ENCODE measurements around the gene MPZL3.
A peak's percentile ranks its signal among the peaks of the same experiment; 100 is the strongest.
"Not testable (repeated sequence)": the region's sequence is repeated elsewhere in the genome, so short reads cannot be mapped to it uniquely, and the experiment has no call there.

The MPZL3 gene

GRCh38 chr11:118212781-118213191 lies 39.4 kb downstream of the MPZL3 start:
- DNase-seq (ENCODE audit: low spot score), result no peak

GRCh38 chr11:118212131-118212725 lies 39.9 kb downstream of the MPZL3 start:
- DNase-seq (ENCODE audit: low spot score), result no peak

- no peak for DNase-seq (ENCODE audit: low spot score)
Measured at GRCh38 chr11:118211006-118211405, 41.2 kb downstream of the MPZL3 start.

GRCh38 chr11:118210323-118210722 lies 41.8 kb downstream of the MPZL3 start:
- DNase-seq (ENCODE audit: low spot score), result no peak

- no peak for DNase-seq (ENCODE audit: low spot score)
Measured at GRCh38 chr11:118209033-118209432, 43.1 kb downstream of the MPZL3 start.

GRCh38 chr11:118207079-118207478 lies 45.1 kb downstream of the MPZL3 start:
- DNase-seq (ENCODE audit: low spot score), result no peak

- DNase-seq (ENCODE audit: low spot score), result no peak
Measured at GRCh38 chr11:118206391-118207031, 45.7 kb downstream of the MPZL3 start.

- DNase-seq (ENCODE audit: low spot score), result no peak
Measured at GRCh38 chr11:118205606-118206378, 46.4 kb downstream of the MPZL3 start.

- DNase-seq (ENCODE audit: low spot score), result peak; percentile 74
Measured at GRCh38 chr11:118202599-118203422, 49.4 kb downstream of the MPZL3 start.

GRCh38 chr11:118201966-118202365 lies 50.2 kb downstream of the MPZL3 start:
- DNase-seq (ENCODE audit: low spot score), result no peak

GRCh38 chr11:118200901-118201680 lies 51.1 kb downstream of the MPZL3 start:
- peak; percentile 78 for DNase-seq (ENCODE audit: low spot score)

- no peak for DNase-seq (ENCODE audit: low spot score)
Measured at GRCh38 chr11:118200497-118200896, 51.7 kb downstream of the MPZL3 start.

GRCh38 chr11:118199135-118199534 lies 53.0 kb downstream of the MPZL3 start:
- DNase-seq (ENCODE audit: low spot score), result no peak

- peak; percentile 84 for DNase-seq (ENCODE audit: low spot score)
Measured at GRCh38 chr11:118198370-118198769, 53.8 kb downstream of the MPZL3 start.

- DNase-seq (ENCODE audit: low spot score), result no peak
Measured at GRCh38 chr11:118194835-118195627, 57.1 kb downstream of the MPZL3 start.

- DNase-seq (ENCODE audit: low spot score), result no peak
Measured at GRCh38 chr11:118193910-118194566, 58.1 kb downstream of the MPZL3 start.

- DNase-seq (ENCODE audit: low spot score), result not testable (repeated sequence)
Measured at GRCh38 chr11:118192817-118193216, 59.3 kb downstream of the MPZL3 start.

GRCh38 chr11:118190942-118191506 lies 61.1 kb downstream of the MPZL3 start:
- DNase-seq (ENCODE audit: low spot score), result not testable (repeated sequence)

GRCh38 chr11:118186346-118187107 lies 65.6 kb downstream of the MPZL3 start:
- DNase-seq (ENCODE audit: low spot score), result no peak

Measured in activated CD4-positive, alpha-beta T cell treated with anti-CD3 and anti-CD28 coated beads, Interleukin-2, Interleukin-4, amounts not matched to agents 100 ng/mL and 50 ng/mL, durations not matched to agents 16 hours and 8 hours (primary cell).